Mammary epithelial cell (primary cell): Measurements from ENCODE around the gene ARID3A.

Experiments
- CTCF ChIP-seq, 2 donors: IDR thresholded peaks in 1 of 2; conservative IDR thresholded peaks in 1 of 2; 2 replicates each; pipeline ENCODE4 v1.5.1; 2011 to 2012; ENCODE audit warnings: inconsistent platforms in 2 of 2, low read length in 2 of 2, mild to moderate bottlenecking in 2 of 2, control low read depth in 1 of 2, low read depth in 1 of 2; ENCODE audit not compliant: insufficient read depth in 1 of 2; ENCODE audit errors: extremely low read depth in 1 of 2
- EZH2 ChIP-seq: IDR thresholded peaks from 2 replicates; pipeline ENCODE4 v1.6.1; 2012; ENCODE audit warnings: low read length, inconsistent platforms, borderline replicate concordance

GRCh38 chr19:881385-882071 lies 44.3 kb upstream of the ARID3A start:
- TF ChIP-seq CTCF (conservative IDR thresholded peaks at IDR 0.05 in 1 of 2, IDR thresholded peaks at IDR 0.05 in 1 of 2; ENCODE audit: extremely low read depth in 1 of 2, insufficient read depth in 1 of 2, low read depth in 1 of 2, low read length in 2 of 2): no peak
- TF ChIP-seq EZH2: no peak
